Tibial nerve (tissue), 3 donors: ENCODE measurements around the gene ZNF879.

Experiments used
- CTCF ChIP-seq, 5 experiments: fragments of 200-600 bp in 3 of 5; fragments of 450-650 bp in 2 of 5; sonication (generic) in 3 of 5; IDR thresholded peaks; one replicate each; pipeline ENCODE4 v1.5.1; 2016 to 2019; ENCODE audit warnings: antibody characterized with exemption in 5 of 5, mild to moderate bottlenecking in 3 of 5, moderate library complexity in 2 of 5
- POLR2A ChIP-seq, 2 donors: fragments of 450-650 bp; IDR thresholded peaks; one replicate each; pipeline ENCODE4 v1.6.1; 2017; ENCODE audit warnings: antibody characterized with exemption in 2 of 2, mild to moderate bottlenecking in 2 of 2, moderate library complexity in 2 of 2

- no peak for TF ChIP-seq CTCF (IDR thresholded peaks at IDR 0.05)
- TF ChIP-seq POLR2A (IDR thresholded peaks at IDR 0.05): no peak
These were observed 28.2 kb downstream of the ZNF879 start for GRCh38 chr5:179051784-179052183.
